Transverse colon (tissue), 4 donors: ENCODE data around the gene LRP10. TPM values are rescaled to one million over a fixed set of nuclear protein-coding genes. Genes with fewer than 3 reads are reported as not detected.
A peak's percentile ranks its signal among the peaks of the same experiment; 100 is the strongest.

ENCODE experiments used
- DNase-seq: peaks from one replicate; pipeline ENCODE4 v3.0.0-alpha.2; 2019
- H3K27ac ChIP-seq, 4 donors: fragments of 200-600 bp; sonication (generic); 2 replicates each; pipeline ENCODE4 v1.5.1; 2016 to 2018; ENCODE audit warnings: inconsistent platforms in 4 of 4
- H3K27me3 ChIP-seq: fragments of 200-600 bp; sonication (generic); 2 replicates; pipeline ENCODE4 v1.5.1; 2017; ENCODE audit warnings: inconsistent platforms
- H3K36me3 ChIP-seq, 4 donors: fragments of 200-600 bp; sonication (generic); 2 replicates each; pipeline ENCODE4 v1.5.1; 2017 to 2019; ENCODE audit warnings: inconsistent platforms in 4 of 4
- H3K4me1 ChIP-seq, 4 donors: fragments of 200-600 bp; sonication (generic); 2 replicates each; pipeline ENCODE4 v1.5.1; 2017 to 2020; ENCODE audit warnings: inconsistent platforms in 4 of 4
- H3K4me3 ChIP-seq, 4 donors: fragments of 200-600 bp; sonication (generic); 1 replicate in 1 of 4; 2 replicates in 3 of 4; pipeline versions ENCODE4 v1.5.1 to v1.6.1; 2017 to 2019; ENCODE audit warnings: inconsistent platforms in 4 of 4
- H3K9me3 ChIP-seq, 2 donors: fragments of 200-600 bp; sonication (generic); 2 replicates each; pipeline ENCODE4 v1.5.1; 2017 to 2019; ENCODE audit warnings: inconsistent platforms in 2 of 2
- EP300 ChIP-seq: sonication (generic); formaldehyde crosslinking; IDR thresholded peaks from one replicate; pipeline ENCODE4 v1.6.1; 2017; ENCODE audit warnings: antibody characterized with exemption, low read depth
- POLR2A ChIP-seq: fragments of 450-650 bp; IDR thresholded peaks from one replicate; pipeline ENCODE4 v1.6.1; 2016; ENCODE audit warnings: antibody characterized with exemption, mild to moderate bottlenecking, moderate library complexity
- POLR2AphosphoS5 ChIP-seq, 3 donors: sonication (generic); formaldehyde crosslinking; IDR thresholded peaks; one replicate each; pipeline ENCODE4 v1.6.1; 2016; ENCODE audit warnings: antibody characterized with exemption in 3 of 3
- WGBS, 2 donors: methylation state at CpG; one replicate each; pipeline ENCODE4 v1.1.5; 2018; ENCODE audit warnings: low coverage in 1 of 2; 5-methylcytosine and 5-hydroxymethylcytosine counted together
- in situ Hi-C, 4 donors: fragments of 200-750 bp; cut with MboI; loops; one replicate each; pipeline versions ENCODE4 v1.15.0 to v1.15.1; 2017; ENCODE audit warnings: low sequenced_read_pairs in 3 of 4, low pct_ligation_motif_present in 1 of 4, low pct_unique_long_range_greater_than_20kb in 1 of 4
- intact Hi-C: fragments of 100-400 bp; cut with DNase I; formaldehyde crosslinking; loops from one replicate; pipeline ENCODE4 v1.15.1; 2023; ENCODE audit warnings: low total_unique reads
- total RNA-seq, 4 donors: library from RNA; depleted of rRNA; stranded (reverse); fragments of >200 nt; gene quantifications; one replicate each; pipeline ENCODE4 v1.1.0, GENCODE V29; 2016
- TF ChIP-seq, protein P1 (sequence below), 5 experiments: fragments of 200-600 bp in 3 of 5; fragments of 450-650 bp in 2 of 5; sonication (generic) in 3 of 5; IDR thresholded peaks; 1 replicate in 2 of 5; 2 replicates in 3 of 5; pipeline ENCODE4 v1.5.1; 2016 to 2017; ENCODE audit warnings: antibody characterized with exemption in 5 of 5, inconsistent platforms in 3 of 5, mild to moderate bottlenecking in 2 of 5, moderate library complexity in 1 of 5

The LRP10 gene
- total RNA-seq, 4 donors from 2014 or later: 88.8 to 232 (median 180) TPM

DNA sequence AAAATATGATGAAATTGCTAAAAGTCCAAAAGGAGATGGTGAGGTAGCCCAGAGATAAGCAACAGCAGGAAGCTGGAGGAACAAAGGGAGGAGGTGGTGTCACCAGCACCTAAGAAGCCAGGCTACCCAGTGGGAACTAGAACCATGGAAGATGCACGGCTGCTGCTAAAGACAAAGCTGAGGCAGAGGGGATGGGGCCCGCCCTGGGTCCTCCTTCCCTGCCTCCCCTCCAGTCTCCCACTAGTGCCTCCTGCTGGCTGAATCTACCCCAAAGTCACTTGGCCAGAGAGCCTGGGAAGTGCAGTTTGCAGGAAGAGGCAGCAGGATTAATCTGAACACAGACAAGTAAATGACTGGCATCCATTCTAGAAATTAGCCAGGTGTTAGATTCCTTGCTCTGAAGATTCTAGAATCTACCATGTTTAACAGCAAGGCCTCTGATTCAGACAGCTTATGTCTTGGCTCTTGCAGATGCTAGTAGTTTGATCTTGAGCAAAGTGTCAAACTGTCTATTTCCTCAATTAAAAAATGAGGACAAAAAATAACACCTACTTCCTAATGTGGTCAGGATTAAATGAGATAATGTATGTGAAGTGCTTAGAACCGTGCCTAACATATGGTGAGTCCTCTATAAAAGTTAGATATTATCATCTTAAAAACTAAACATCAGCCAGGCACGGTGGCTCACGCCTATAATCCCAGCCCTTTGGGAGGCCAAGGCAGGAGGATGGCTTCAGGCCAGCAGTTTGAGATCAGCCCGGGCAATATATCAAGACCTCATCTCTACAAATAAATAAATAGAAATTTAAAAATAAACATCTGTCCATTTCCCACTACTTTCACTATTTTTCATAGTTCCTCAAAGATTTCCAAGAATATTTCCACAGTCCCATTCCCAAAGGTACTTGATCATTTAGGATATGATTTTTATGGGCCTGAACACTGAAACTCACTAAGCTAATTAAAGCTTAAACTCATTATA lies 5.8 kb upstream of the LRP10 start:
- no peak for DNase-seq
- H3K27ac ChIP-seq: no peak overlapping the region
- H3K9me3 ChIP-seq: no peaks in the 10 kb centered on the region
- WGBS, 2 donors: 26 to 54% methylated on average over 5 to 6 of the region's 6 CpGs
- H3K4me3 ChIP-seq: no peak overlapping the region
- intact Hi-C loops (no loop called here), in situ Hi-C loops (loop anchor here in 2 of 4 donors (25.0 kb wide), 1 partner anchor 303 kb away; no protein-coding TSS in a partner anchor)
- H3K4me1 ChIP-seq: peaks cover 7 to 14% (median 12%) of the 10 kb centered on the region in 4 donors
- H3K36me3 ChIP-seq: no peaks in the 10 kb centered on the region
- H3K27me3 ChIP-seq: no peaks in the 10 kb centered on the region
- TF ChIP-seq POLR2AphosphoS5 (IDR thresholded peaks at IDR 0.05): no peak
- TF ChIP-seq, protein P1, sequence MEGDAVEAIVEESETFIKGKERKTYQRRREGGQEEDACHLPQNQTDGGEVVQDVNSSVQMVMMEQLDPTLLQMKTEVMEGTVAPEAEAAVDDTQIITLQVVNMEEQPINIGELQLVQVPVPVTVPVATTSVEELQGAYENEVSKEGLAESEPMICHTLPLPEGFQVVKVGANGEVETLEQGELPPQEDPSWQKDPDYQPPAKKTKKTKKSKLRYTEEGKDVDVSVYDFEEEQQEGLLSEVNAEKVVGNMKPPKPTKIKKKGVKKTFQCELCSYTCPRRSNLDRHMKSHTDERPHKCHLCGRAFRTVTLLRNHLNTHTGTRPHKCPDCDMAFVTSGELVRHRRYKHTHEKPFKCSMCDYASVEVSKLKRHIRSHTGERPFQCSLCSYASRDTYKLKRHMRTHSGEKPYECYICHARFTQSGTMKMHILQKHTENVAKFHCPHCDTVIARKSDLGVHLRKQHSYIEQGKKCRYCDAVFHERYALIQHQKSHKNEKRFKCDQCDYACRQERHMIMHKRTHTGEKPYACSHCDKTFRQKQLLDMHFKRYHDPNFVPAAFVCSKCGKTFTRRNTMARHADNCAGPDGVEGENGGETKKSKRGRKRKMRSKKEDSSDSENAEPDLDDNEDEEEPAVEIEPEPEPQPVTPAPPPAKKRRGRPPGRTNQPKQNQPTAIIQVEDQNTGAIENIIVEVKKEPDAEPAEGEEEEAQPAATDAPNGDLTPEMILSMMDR (IDR thresholded peaks at IDR 0.05): no peak
- TF ChIP-seq POLR2A: no peak
- no peak for TF ChIP-seq EP300

DNA sequence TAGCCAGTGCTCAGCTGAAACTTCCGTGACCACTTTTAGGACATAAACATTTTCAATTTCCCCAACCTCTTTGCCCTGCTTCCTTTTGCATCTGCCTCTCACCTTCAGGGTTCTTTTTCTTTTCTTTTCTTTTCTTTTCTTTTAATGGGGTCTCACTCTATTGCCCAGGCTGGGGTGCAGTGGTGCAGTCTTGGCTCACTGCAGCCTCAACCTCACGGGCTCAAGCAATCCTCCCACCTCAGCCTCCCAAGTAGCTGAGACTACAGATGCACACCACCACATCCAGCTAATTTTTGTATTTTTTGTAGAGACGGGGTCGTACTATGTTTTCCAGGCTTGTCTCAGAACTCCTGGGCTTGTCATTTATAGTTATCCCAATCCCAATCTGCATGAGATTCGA lies 4.7 kb upstream of the LRP10 start:
- no peak for DNase-seq
- Histone ChIP-seq H3K36me3 (no peaks in the 10 kb centered on the region), H3K27ac (no peak overlapping the region), H3K27me3 (no peaks in the 10 kb centered on the region), H3K9me3 (no peaks in the 10 kb centered on the region), H3K4me1 (peaks cover 8 to 18% (median 14%) of the 10 kb centered on the region in 4 donors), H3K4me3 (no peak overlapping the region)
- intact Hi-C loops: no loop called here
- TF ChIP-seq EP300 (no peak), POLR2AphosphoS5 (IDR thresholded peaks at IDR 0.05) (no peak), POLR2A (no peak)
- TF ChIP-seq, protein P1 (IDR thresholded peaks at IDR 0.05): no peak
- 94 to 95% methylated on average over 5 of the region's 5 CpGs for WGBS, 2 donors
- in situ Hi-C loops: loop anchor here in 2 of 4 donors (25.0 kb wide), 1 partner anchor 305 kb away; no protein-coding TSS in a partner anchor

DNA sequence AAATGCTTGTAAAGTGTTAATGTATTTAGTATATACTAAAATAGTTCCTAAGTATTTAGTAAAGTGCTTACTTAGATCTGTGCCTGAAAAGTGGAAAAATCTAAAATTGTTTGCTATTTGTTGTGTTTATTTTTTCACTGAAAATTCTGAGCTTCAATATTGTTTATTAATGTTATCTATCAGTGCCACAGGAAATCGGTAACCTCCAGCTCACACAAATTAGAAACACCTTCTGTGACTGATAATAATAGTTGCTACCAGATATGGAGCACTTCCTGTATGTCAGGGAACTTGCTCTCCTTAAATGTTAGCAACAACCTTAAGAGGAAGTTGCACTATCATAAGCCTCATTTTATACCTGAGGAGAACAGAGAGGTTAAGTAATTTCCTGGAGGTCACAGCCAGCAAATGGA lies 723 bp upstream of the LRP10 start:
- peaks cover 19 to 33% (median 23%) of the 10 kb centered on the region in 4 donors for H3K4me1 ChIP-seq
- no peak for DNase-seq
- peak overlapping the region; percentile 94 to 99 (median 98) for H3K27ac ChIP-seq
- no peaks in the 10 kb centered on the region for H3K27me3 ChIP-seq
- peaks cover 0 to 23% (median 15%) of the 10 kb centered on the region in 4 donors for H3K36me3 ChIP-seq
- peak overlapping the region; percentile 61 to 89 (median 74) for H3K4me3 ChIP-seq
- TF ChIP-seq POLR2A: no peak
- TF ChIP-seq EP300: no peak
- TF ChIP-seq, protein P1 (IDR thresholded peaks at IDR 0.05): no peak
- no peak for TF ChIP-seq POLR2AphosphoS5 (IDR thresholded peaks at IDR 0.05)
- intact Hi-C loops: loop anchor here (5.0 kb wide), 1 partner anchor 46 kb away; the partner anchor contains the start of gene RBM23
- in situ Hi-C loops: loop anchor here in 2 of 4 donors (25.0 kb wide), 1 partner anchor 309 kb away; no protein-coding TSS in a partner anchor
- WGBS, 2 donors: 0 to 3% methylated on average over 1 of the region's 1 CpG
- H3K9me3 ChIP-seq: no peaks in the 10 kb centered on the region
